K562 (cell line): ENCODE results near the gene DOCK4. TPM values are rescaled to one million over a fixed set of nuclear protein-coding genes. Genes with fewer than 3 reads are reported as not detected.

ENCODE experiments used
- ATAC-seq: fragments of 200-7000 bp; cut with Tn5 transposase; 3 replicates; pipeline ENCODE4 v1.9.1; 2020; ENCODE audit warnings: moderate library complexity
- BruUV-seq: library from RNA; stranded (reverse); fragments of 400-500 nt; replicated peaks from 2 replicates; lab custom pipeline; 2021; lab: Mats Ljungman, UMichigan
- CTCF ChIA-PET: fragments of 300-600 bp; formaldehyde crosslinking; extraction: SDS; loops from one replicate; lab custom pipeline; 2021; ENCODE audit warnings: low intra/inter-chr PET ratio; lab: Yijun Ruan, JAX
- POLR2A ChIA-PET: fragments of 300-600, 350-650 bp; sonication (Branson Sonifier 250); formaldehyde crosslinking; extraction: SDS; loops from one replicate; lab custom pipeline; 2021; ENCODE audit warnings: antibody characterized with exemption, inconsistent platforms; lab: Yijun Ruan, JAX
- DNase-seq, 4 experiments: peaks; one replicate each; pipeline versions ENCODE4 v3.0.0 to v3.0.0-alpha.2; 2011 to 2018; ENCODE audit warnings: low spot score in 3 of 4, mixed read lengths in 3 of 4; ENCODE audit errors: extremely low read depth in 1 of 4
- FAIRE-seq: peaks from 2 replicates; lab custom pipeline; 2011; peaks lifted over from hg19 to GRCh38; lab: Jason Lieb, UNC
- H2AFZ ChIP-seq: 2 replicates; pipeline ENCODE4 v1.6.0; 2011; ENCODE audit warnings: low read depth, low read length, control low read depth, inconsistent platforms
- H3K27ac ChIP-seq: fragments of 200-600 bp; 3 replicates; pipeline ENCODE4 v1.8.0; 2011; ENCODE audit warnings: low read depth, mild to moderate bottlenecking, control low read depth, inconsistent platforms, low read length, moderate library complexity, mixed read lengths; ENCODE audit errors: extremely low read depth
- H3K27me3 ChIP-seq, 2 experiments: fragments of 300-600 bp in 1 of 2; 2 replicates in 1 of 2; 3 replicates in 1 of 2; pipeline versions ENCODE4 v1.6.0 to v1.8.0; 2011; ENCODE audit warnings: inconsistent platforms in 2 of 2, low read length in 2 of 2, mild to moderate bottlenecking in 1 of 2, mixed read lengths in 1 of 2, moderate library complexity in 1 of 2; ENCODE audit not compliant: control insufficient read depth in 2 of 2, insufficient read depth in 2 of 2
- H3K36me3 ChIP-seq: fragments of 300-600 bp; 3 replicates; pipeline ENCODE4 v1.8.0; 2011; ENCODE audit warnings: mild to moderate bottlenecking, low read length, inconsistent platforms; ENCODE audit not compliant: control insufficient read depth, insufficient read depth
- H3K4me1 ChIP-seq, 2 experiments: fragments of 200-600 bp in 1 of 2; replicated peaks in 1 of 2; 2 replicates in 1 of 2; 3 replicates in 1 of 2; pipeline versions ENCODE4 v1.5.1 to v1.8.0; 2011; ENCODE audit warnings: inconsistent platforms in 2 of 2, low read length in 2 of 2, mild to moderate bottlenecking in 1 of 2, mixed read lengths in 1 of 2, moderate library complexity in 1 of 2; ENCODE audit not compliant: control insufficient read depth in 2 of 2, insufficient read depth in 2 of 2
- H3K4me2 ChIP-seq: 2 replicates; pipeline ENCODE4 v1.6.1; 2011; ENCODE audit warnings: low read length, control low read depth, inconsistent platforms, mixed read lengths; ENCODE audit not compliant: insufficient read depth
- H3K4me3 ChIP-seq: fragments of 200-600 bp; sonication (generic), shearing (Covaris generic); 2 replicates; pipeline ENCODE4 v1.5.1; 2016; ENCODE audit warnings: control low read depth, inconsistent platforms
- H3K79me2 ChIP-seq: fragments of 200-600 bp; 3 replicates; pipeline ENCODE4 v1.8.0; 2011; ENCODE audit warnings: low read length, inconsistent platforms; ENCODE audit not compliant: control insufficient read depth, insufficient read depth
- H3K9ac ChIP-seq, 2 experiments: 2 replicates each; pipeline versions ENCODE4 v1.6.0 to v1.6.1; 2011; ENCODE audit warnings: low read depth in 2 of 2, low read length in 2 of 2, control low read depth in 1 of 2, inconsistent platforms in 1 of 2, mild to moderate bottlenecking in 1 of 2, mixed read lengths in 1 of 2; ENCODE audit not compliant: insufficient read depth in 1 of 2
- H3K9me1 ChIP-seq: one replicate; pipeline ENCODE4 v1.6.0; 2011; ENCODE audit warnings: inconsistent platforms, mild to moderate bottlenecking, low read length, moderate library complexity; ENCODE audit not compliant: control insufficient read depth, insufficient read depth
- H3K9me3 ChIP-seq: replicated peaks from 2 replicates; pipeline ENCODE4 v1.5.1; 2011; ENCODE audit warnings: low read depth, low read length, inconsistent platforms; ENCODE audit not compliant: control insufficient read depth, insufficient read depth
- H4K20me1 ChIP-seq: replicated peaks from 2 replicates; pipeline ENCODE4 v1.6.1; 2011; ENCODE audit warnings: low read length, inconsistent platforms, mixed read lengths; ENCODE audit not compliant: control insufficient read depth, insufficient read depth
- BDP1 ChIP-seq: IDR thresholded peaks from 3 replicates; pipeline ENCODE4 v1.6.1; 2011; ENCODE audit not compliant: insufficient read length, insufficient read depth
- ELK1 ChIP-seq: sonication (generic); formaldehyde crosslinking; IDR thresholded peaks from 2 replicates; pipeline ENCODE4 v1.8.1; 2022; ENCODE audit warnings: missing genetic modification reagents
- NFIX ChIP-seq: fragments of 250-450 bp; sonication (Bioruptor Pico); IDR thresholded peaks from 2 replicates; pipeline ENCODE4 v1.4.0; 2020; ENCODE audit warnings: low read depth, mild to moderate bottlenecking, moderate library complexity
- NONO ChIP-seq, 2 experiments: fragments of 200-400 bp in 1 of 2; fragments of 450-650 bp in 1 of 2; formaldehyde crosslinking in 1 of 2; IDR thresholded peaks; 2 replicates each; pipeline ENCODE4 v1.6.1; 2017; ENCODE audit warnings: low read depth in 2 of 2, mild to moderate bottlenecking in 2 of 2, moderate library complexity in 2 of 2, low read length in 1 of 2
- RFX1 ChIP-seq: fragments of 450-650 bp; IDR thresholded peaks from 2 replicates; pipeline ENCODE4 v1.6.1; 2016; ENCODE audit warnings: mild to moderate bottlenecking, moderate library complexity
- TAF15 ChIP-seq: fragments of 200-400 bp; formaldehyde crosslinking; IDR thresholded peaks from 2 replicates; pipeline ENCODE4 v1.6.1; 2017; ENCODE audit warnings: mild to moderate bottlenecking, low read depth, low read length, moderate library complexity
- TBL1XR1 ChIP-seq, 2 experiments: IDR thresholded peaks; 2 replicates each; pipeline ENCODE4 v1.6.1; 2012; ENCODE audit warnings: improper control_type of control experiment in 2 of 2, low read length in 2 of 2, mild to moderate bottlenecking in 1 of 2
- TCF7 ChIP-seq: sonication (generic); IDR thresholded peaks from 2 replicates; pipeline ENCODE4 v1.6.1; 2016; ENCODE audit warnings: antibody characterized with exemption, borderline replicate concordance
- ZNF143 ChIP-seq: sonication (generic); formaldehyde crosslinking; IDR thresholded peaks from 2 replicates; pipeline ENCODE4 v1.9.0; 2022; ENCODE audit warnings: mild to moderate bottlenecking, missing genetic modification reagents
- ZNF280A ChIP-seq: fragments of 450-650 bp; IDR thresholded peaks from 2 replicates; pipeline ENCODE4 v1.6.1; 2018; ENCODE audit warnings: mild to moderate bottlenecking, low read depth; ENCODE audit not compliant: partially characterized antibody
- ZNF518B ChIP-seq: fragments of 250-450 bp; sonication (Bioruptor Pico); IDR thresholded peaks from 2 replicates; pipeline ENCODE4 v1.5.0; 2021; ENCODE audit warnings: mild to moderate bottlenecking, moderate library complexity
- ZNF79 ChIP-seq: fragments of 250-450 bp; sonication (Bioruptor Pico); IDR thresholded peaks from 2 replicates; pipeline ENCODE4 v1.4.0; 2020; ENCODE audit warnings: low read depth, mild to moderate bottlenecking, moderate library complexity
- ZSCAN32 ChIP-seq: fragments of 450-650 bp; formaldehyde crosslinking; IDR thresholded peaks from 2 replicates; pipeline ENCODE4 v1.4.0; 2020; ENCODE audit warnings: mild to moderate bottlenecking, moderate library complexity
- WGBS: fragments of 100-300 bp; shearing (Covaris generic); methylation state at CpG from one replicate; pipeline ENCODE4 v1.1.6; 2016; ENCODE audit warnings: low coverage, mixed read lengths; ENCODE audit not compliant: insufficient coverage; ENCODE audit errors: missing lambda C conversion rate; 5-methylcytosine and 5-hydroxymethylcytosine counted together
- in situ Hi-C: fragments of 300-500 bp; cut with MboI; formaldehyde crosslinking; loops from 4 replicates; pipeline ENCODE4 v1.15.0; 2018; ENCODE audit warnings: inconsistent platforms, mixed read lengths
- intact Hi-C: fragments of 100-400 bp; cut with micrococcal nuclease; formaldehyde crosslinking; loops from 2 replicates; pipeline ENCODE4 v1.14.2; 2022
- polyA plus RNA-seq, 8 experiments: library from polyadenylated mRNA; depleted of rRNA in 4 of 8; stranded (reverse) in 5 of 8; unstranded in 3 of 8; fragments of >200 nt; fragmentation: Nextera tagmentation in 2 of 8; fragmentation: Illumina TruSeq in 1 of 8; extraction: Ambion mirVana in 2 of 8; extraction: Trizol in 1 of 8; gene quantifications; 2 replicates each; pipeline versions ENCODE4 v1.2.1 to v1.2.3, GENCODE V29; 2011 to 2014; ENCODE audit warnings: inconsistent platforms in 1 of 8, missing spikeins in 1 of 8
- total RNA-seq, 7 experiments: library from RNA; depleted of rRNA in 6 of 7; stranded (reverse); fragments of >200 nt in 6 of 7; fragmentation: Illumina TruSeq in 2 of 7; extraction: Trizol in 2 of 7; gene quantifications; 2 replicates each; pipeline versions ENCODE4 v1.2.1 to v1.2.3, GENCODE V29; 2011 to 2021; ENCODE audit warnings: low replicate concordance in 1 of 7

DOCK4 gene
- total and polyA plus RNA-seq, 9 of the 15 experiments (the other 6 are each of a cell fraction or from before 2014, with no cell fraction given) = 0.42 to 5.7 (median 2.3) TPM

- TF ChIP-seq ZNF280A = no peak
- TF ChIP-seq TBL1XR1 (IDR thresholded peaks at IDR 0.05; ENCODE audit: low read length in 2 of 2) = no peak
- no peak for TF ChIP-seq ZNF143 (CRISPR knock-in tag)
- no peak for TF ChIP-seq RFX1
- no peak for TF ChIP-seq NFIX (CRISPR knock-in tag)
- no peak for TF ChIP-seq BDP1
These were observed 85.4 kb downstream of the DOCK4 start (continued) for GRCh38 chr7:112120696-112121217.

- Histone ChIP-seq H3K36me3 (no peaks in the 10 kb centered on the region), H2AFZ (no peak overlapping the region), H3K27ac (no peak overlapping the region), H3K27me3 (no peaks in the 10 kb centered on the region), H4K20me1 (no peaks in the 10 kb centered on the region), H3K9ac (no peak overlapping the region), H3K9me3 (no peaks in the 10 kb centered on the region), H3K4me1 (no peaks in the 10 kb centered on the region), H3K4me3 (no peak overlapping the region), H3K79me2 (no peaks in the 10 kb centered on the region), H3K4me2 (no peak overlapping the region), H3K9me1 (no peaks in the 10 kb centered on the region)
- intact Hi-C loops = no loop called here
- in situ Hi-C loops = no loop called here
- BruUV-seq = no TSS peak
- FAIRE-seq (no peak), DNase-seq (no peak), ATAC-seq (no peak)
- WGBS = 2% methylated on average over 9 of the region's 9 CpGs
- ChIA-PET CTCF (no interaction called here), POLR2A (no interaction called here)
- TF ChIP-seq ZSCAN32 (CRISPR knock-in tag) (no peak), NONO (IDR thresholded peaks at IDR 0.05; ENCODE audit: low read depth in 2 of 2, low read length in 1 of 2) (no peak), ZNF518B (no peak), TAF15 (no peak), ZNF79 (CRISPR knock-in tag) (no peak), ELK1 (CRISPR knock-in tag) (no peak), TCF7 (no peak)
These were observed 87.3 kb downstream of the DOCK4 start for GRCh38 chr7:112118581-112119566.
